T follicular helper cell (primary cell): Measurements from ENCODE around the gene PFKFB2.

Experiments
- DNase-seq: peaks from one replicate; pipeline ENCODE4 v3.0.0-alpha.2; 2020; ENCODE audit warnings: low read depth
- total RNA-seq, 2 experiments: gene quantifications; one replicate each; lab custom pipeline; 2026; lab: John Stamatoyannopoulos, UW

The PFKFB2 gene
- 7.4 to 16.3 reads per million in 2 experiments for total RNA-seq

- peak; percentile 92 for DNase-seq
Measured at GRCh38 chr1:207052911-207053769, at the start of gene PFKFB2. Gene PFKFB2, plus strand, starts transcription at chr1:207053275. Its CDS starts 1,443 bp downstream, at chr1:207054718.

- DNase-seq, result peak; percentile 4
Measured at GRCh38 chr1:207004931-207005830, 47.9 kb upstream of the PFKFB2 start.

- no peak for DNase-seq
Measured at GRCh38 chr1:207006083-207006482, 47.0 kb upstream of the PFKFB2 start.

- no peak for DNase-seq
Measured at GRCh38 chr1:207006914-207007313, 46.2 kb upstream of the PFKFB2 start.

- DNase-seq, result no peak
Measured at GRCh38 chr1:207007352-207008033, 45.6 kb upstream of the PFKFB2 start.

- no peak for DNase-seq
Measured at GRCh38 chr1:207009182-207009850, 43.8 kb upstream of the PFKFB2 start.

- no peak for DNase-seq
Measured at GRCh38 chr1:207009945-207010344, 43.1 kb upstream of the PFKFB2 start.

GRCh38 chr1:207010726-207011125 is 42.3 kb upstream of the PFKFB2 start:
- DNase-seq, result no peak

- DNase-seq, result no peak
Measured at GRCh38 chr1:207013321-207014085, 39.6 kb upstream of the PFKFB2 start.

GRCh38 chr1:207014728-207015127 is 38.3 kb upstream of the PFKFB2 start:
- DNase-seq, result no peak

GRCh38 chr1:207015791-207016190 is 37.3 kb upstream of the PFKFB2 start:
- DNase-seq, result no peak

GRCh38 chr1:207017615-207018559 is 35.2 kb upstream of the PFKFB2 start:
- no peak for DNase-seq

- DNase-seq, result no peak
Measured at GRCh38 chr1:207018707-207019106, 34.4 kb upstream of the PFKFB2 start.

GRCh38 chr1:207019161-207019560 is 33.9 kb upstream of the PFKFB2 start:
- DNase-seq, result no peak

GRCh38 chr1:207019661-207020060 is 33.4 kb upstream of the PFKFB2 start:
- DNase-seq, result no peak

GRCh38 chr1:207020065-207020708 is 32.9 kb upstream of the PFKFB2 start:
- DNase-seq, result no peak

- no peak for DNase-seq
Measured at GRCh38 chr1:207020709-207021107, 32.4 kb upstream of the PFKFB2 start.

GRCh38 chr1:207021139-207021861 is 31.8 kb upstream of the PFKFB2 start:
- DNase-seq, result no peak
